Cardiac septum (tissue), 1 donor: ENCODE measurements around the gene CA12. TPM values are rescaled to one million over a fixed set of nuclear protein-coding genes. Genes with fewer than 3 reads are reported as not detected.
A peak's percentile ranks its signal among the peaks of the same experiment; 100 is the strongest.

ENCODE experiments used
- DNase-seq: peaks from one replicate; pipeline ENCODE4 v3.0.0-alpha.2; 2020; ENCODE audit warnings: low spot score
- intact Hi-C: fragments of 100-400 bp; cut with DNase I; formaldehyde crosslinking; loops from one replicate; pipeline ENCODE4 v1.14.0; 2022
- total RNA-seq: library from RNA; stranded (reverse); fragmentation: NEBNext Ultra II Directional; extraction: Animal tissue kit (Norgen Biotek cat#: 25700); gene quantifications from one replicate; pipeline ENCODE4 v1.2.1, GENCODE V29; 2021
- donor health status: DM: no; HTN: no; CAD: no.

CA12 gene
- total RNA-seq, 1 donor from 2014 or later, result 0.11 TPM

- intact Hi-C loops, result no loop called here
- peak; percentile 24 for DNase-seq
Observed at GRCh38 chr15:63380808-63381282, 801 bp downstream of the CA12 start.

DNA sequence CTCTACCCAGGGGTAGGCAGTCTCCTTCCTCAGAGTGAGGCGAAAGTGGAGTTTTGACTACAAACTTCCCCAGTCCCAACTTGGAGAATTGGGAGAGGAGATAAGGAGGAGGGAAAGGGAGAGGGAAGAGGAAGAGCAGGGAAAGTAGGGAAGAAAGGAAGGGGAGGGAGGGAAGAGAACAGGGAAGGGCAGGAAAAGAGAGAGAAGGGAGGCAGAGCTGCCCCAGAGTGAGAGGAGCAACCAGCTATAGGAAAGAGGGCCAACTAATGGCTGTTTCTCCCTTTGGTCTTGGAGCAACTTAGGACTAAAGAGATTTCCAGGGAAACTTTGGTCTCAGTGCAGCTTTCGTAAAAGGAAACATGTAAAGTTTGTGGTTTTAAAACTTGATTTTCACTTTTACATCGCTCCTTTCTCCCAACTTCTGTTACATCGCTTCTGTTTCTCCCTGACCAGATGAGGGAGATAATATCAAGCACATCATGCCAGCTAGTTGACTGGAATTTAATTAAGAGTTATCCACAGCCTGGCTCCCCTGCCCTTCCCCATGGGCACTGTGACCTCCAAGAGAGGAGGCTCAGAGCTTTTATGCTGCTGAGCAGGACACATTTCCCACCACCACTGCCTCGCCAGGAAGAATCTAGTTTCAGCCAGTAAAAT lies 1.4 kb downstream of the CA12 start:
- no peak for DNase-seq
- intact Hi-C loops, result no loop called here

DNA sequence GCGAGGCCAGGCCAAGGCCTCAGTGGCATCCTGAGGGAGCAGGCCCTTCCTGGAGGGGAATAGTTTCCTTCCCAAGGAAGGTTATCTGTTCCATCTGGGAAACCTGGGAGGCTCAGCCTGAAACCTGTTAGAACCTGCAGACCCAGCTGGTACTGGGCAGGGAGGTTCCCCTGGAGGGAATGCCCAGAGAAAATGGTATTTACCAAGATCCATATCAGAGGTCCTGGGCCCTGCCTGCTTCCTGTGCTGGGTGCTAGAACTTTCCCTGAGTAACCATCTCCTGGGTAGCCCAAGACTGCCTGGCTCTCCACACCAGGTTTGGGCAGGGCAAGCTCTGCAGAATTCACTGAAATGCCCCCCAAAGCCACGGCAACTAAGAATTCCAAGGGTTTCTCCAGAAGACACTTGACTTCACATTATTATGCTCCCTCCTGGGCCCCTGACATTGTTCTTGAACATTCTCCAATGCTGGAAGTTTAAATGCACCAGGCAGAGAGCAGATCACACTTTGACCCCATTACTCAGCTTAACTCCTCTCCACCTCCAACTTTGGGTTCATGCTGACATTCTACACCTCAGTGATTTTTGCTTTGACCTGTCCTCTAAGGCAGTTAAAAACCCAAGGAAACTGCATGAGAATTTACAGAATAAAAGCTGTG lies 2.0 kb downstream of the CA12 start:
- intact Hi-C loops, result no loop called here
- no peak for DNase-seq

DNA sequence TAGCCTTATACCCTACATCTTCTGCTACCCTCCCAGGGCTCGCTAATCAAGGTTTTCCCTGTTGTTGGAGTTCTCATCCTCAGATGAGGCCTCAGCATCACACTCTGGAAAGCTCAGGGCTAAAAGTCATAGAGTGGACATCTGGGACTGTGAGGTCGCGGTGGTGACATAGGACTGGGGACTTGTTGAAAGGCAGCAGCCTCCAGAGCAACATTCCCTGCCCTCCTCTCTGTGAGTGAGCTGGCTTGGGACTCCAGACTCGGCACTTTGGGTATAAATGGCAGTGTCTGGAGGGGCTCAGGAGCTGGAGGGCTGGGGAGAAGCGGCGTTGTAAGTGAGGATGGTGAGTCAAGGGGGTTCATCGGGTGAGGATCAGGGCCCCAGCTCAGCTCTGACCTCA lies 2.7 kb downstream of the CA12 start:
- intact Hi-C loops, result no loop called here
- peak; percentile 53 for DNase-seq

GRCh38 chr15:63374686-63375520 lies 6.7 kb downstream of the CA12 start:
- intact Hi-C loops, result no loop called here
- peak; percentile 80 for DNase-seq

GRCh38 chr15:63373866-63374548 lies 7.6 kb downstream of the CA12 start:
- intact Hi-C loops, result no loop called here
- DNase-seq, result no peak

DNA sequence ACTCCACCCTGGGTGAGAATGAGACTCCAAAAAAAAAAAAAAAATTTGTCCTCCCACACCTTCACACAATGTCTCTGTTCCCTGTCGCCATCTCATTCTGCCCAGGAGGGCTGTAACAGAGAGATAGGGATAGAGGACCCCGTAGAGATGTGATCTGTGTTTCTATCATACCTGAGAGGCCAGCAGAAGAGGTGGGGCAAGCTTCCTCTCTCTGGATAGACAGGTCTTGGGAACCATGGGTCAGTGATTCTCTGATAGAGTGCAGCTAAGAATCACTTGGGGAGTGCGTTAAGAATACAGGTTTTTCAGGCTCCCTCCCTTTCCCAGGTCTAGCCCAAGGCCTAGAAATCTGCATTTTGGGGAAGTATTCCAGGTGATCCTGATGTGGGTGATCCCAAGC lies 8.3 kb downstream of the CA12 start:
- intact Hi-C loops, result no loop called here
- DNase-seq, result no peak

DNA sequence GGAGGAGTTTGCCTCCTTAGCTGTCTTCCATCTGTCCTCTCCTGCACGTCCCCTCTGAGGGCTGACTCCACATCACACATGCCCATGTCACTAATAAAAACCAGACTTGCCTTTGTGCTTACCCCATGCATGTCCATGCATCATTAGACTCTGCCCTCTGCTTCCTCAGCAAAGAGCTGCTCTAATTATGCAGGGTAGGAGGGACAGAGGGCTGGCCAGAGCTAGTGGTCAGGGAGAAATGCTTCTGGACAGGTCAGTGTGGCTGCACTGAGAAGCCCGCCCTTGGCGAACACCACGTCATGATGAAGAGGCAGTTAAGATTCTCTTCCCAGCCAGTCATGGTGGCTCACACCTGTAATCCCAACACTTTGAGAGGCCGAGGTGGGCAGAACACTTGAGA lies 8.9 kb downstream of the CA12 start:
- intact Hi-C loops, result no loop called here
- DNase-seq, result no peak

- no peak for DNase-seq
- intact Hi-C loops, result no loop called here
Observed at GRCh38 chr15:63372018-63372705, 9.5 kb downstream of the CA12 start.

- intact Hi-C loops, result no loop called here
- DNase-seq, result no peak
Observed at GRCh38 chr15:63371297-63371918, 10.2 kb downstream of the CA12 start.

DNA sequence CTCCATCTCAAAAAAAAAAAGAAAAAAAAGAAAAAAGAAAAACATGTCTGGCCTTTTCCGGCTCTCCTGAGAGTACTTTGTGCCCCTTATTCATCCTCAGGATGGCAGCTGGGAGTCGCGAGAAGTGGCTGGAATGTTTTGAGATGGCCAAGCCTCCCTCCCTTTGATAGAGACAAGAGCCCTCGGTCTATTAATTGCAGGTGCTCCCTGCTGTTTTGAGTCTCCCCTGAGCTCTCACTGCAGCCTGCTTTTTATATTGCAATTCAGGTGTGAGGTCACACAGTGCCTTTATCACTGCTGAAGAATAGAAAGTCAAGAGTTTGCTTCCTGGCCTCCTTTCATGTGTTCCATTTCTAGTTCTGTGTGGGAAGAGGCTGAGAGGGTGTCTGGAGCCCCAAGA lies 10.9 kb downstream of the CA12 start:
- intact Hi-C loops, result no loop called here

GRCh38 chr15:63369781-63370180 lies 11.9 kb downstream of the CA12 start:
- intact Hi-C loops, result no loop called here
- DNase-seq, result no peak

More for the DNA sequence above, 10.9 kb downstream of the CA12 start:
- DNase-seq, result no peak

GRCh38 chr15:63369296-63369695 lies 12.3 kb downstream of the CA12 start:
- intact Hi-C loops, result no loop called here
- no peak for DNase-seq

GRCh38 chr15:63368503-63368902 lies 13.1 kb downstream of the CA12 start:
- no peak for DNase-seq
- intact Hi-C loops, result no loop called here

- DNase-seq, result no peak
- intact Hi-C loops, result no loop called here
Observed at GRCh38 chr15:63367900-63368299, 13.7 kb downstream of the CA12 start.

GRCh38 chr15:63367390-63367789 lies 14.3 kb downstream of the CA12 start:
- intact Hi-C loops, result no loop called here
- no peak for DNase-seq

GRCh38 chr15:63366451-63366850 lies 15.2 kb downstream of the CA12 start:
- intact Hi-C loops, result no loop called here
- DNase-seq, result no peak

DNA sequence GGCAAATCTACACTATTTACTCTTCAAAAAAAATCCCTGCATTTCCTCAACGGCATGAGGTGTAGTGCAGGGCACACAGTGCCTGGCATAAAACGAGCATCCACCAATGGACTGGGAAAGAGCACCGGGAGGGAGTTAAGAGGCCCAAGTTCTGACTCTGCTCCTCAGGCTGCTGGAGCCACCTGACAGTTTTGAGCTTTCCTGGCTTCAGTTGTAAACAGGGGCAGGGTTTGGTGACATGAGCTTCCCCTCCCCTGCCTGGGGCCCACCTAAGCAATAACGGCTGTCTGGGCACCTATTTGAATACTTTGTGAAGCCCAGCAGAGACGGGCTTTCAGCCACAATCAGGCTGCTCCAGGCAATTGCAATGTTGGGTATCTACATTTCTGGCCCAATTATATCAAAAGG lies 16.4 kb downstream of the CA12 start:
- DNase-seq, result no peak
- intact Hi-C loops, result no loop called here
